HG03045 (cell line): ENCODE data around the gene R3HDM2.

ENCODE experiments used
- ATAC-seq: cut with Tn5 transposase; IDR thresholded peaks from one replicate; pipeline ENCODE4 v1.9.1; 2021; ENCODE audit warnings: mild to moderate bottlenecking, moderate library complexity; ENCODE audit not compliant: unreplicated experiment

The R3HDM2 gene

DNA sequence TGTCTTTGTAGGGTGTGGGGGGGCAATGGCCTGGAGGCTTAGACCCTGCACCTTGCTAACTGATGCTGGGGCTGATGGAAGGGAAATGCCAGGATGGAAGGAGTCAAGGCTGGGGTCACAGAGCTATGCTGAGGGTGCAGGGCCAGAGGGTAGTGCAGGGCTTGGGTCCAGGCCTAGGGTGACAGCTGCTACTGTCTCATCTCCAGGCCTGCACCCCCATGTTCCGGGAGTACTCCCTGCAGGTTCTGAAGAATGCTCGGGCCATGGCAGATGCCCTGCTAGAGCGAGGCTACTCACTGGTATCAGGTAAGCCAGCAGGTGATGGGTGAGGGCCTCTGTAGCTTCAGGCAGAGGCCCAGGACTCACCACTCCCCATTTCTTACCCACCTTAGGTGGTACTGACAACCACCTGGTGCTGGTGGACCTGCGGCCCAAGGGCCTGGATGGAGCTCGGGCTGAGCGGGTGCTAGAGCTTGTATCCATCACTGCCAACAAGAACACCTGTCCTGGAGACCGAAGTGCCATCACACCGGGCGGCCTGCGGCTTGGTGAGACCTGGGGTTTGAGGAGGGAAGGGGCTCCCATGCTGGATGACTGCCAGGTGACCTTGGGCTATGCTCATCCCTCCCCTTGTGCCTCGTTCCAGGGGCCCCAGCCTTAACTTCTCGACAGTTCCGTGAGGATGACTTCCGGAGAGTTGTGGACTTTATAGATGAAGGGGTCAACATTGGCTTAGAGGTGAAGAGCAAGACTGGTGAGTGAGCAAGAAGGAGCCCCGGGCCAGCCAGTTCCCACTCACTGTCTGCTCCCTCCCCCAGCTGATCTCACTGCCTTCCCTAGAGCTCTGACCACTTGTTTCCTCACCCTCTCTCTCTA lies 197.2 kb downstream of the R3HDM2 start:
- no peak for ATAC-seq

DNA sequence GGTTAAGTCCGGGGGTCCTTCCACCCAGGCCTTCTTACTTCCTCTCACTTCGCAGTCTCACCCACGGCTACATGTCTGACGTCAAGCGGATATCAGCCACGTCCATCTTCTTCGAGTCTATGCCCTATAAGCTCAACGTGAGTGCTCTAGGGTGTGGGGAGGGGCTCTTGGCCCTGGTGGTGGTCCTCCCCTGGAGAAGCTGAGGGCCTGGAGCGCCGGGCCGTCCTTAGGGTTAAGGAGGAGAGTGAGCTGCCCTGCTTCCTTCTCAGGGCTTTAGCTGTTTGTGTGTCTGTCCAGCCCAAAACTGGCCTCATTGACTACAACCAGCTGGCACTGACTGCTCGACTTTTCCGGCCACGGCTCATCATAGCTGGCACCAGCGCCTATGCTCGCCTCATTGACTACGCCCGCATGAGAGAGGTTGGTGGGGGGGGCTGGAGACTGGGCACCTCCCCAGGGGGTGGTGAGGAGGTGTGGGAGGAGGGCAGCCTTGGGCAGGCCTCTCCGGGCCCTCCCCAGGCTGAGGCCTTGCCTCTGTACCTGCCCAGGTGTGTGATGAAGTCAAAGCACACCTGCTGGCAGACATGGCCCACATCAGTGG lies 198.6 kb downstream of the R3HDM2 start:
- no peak for ATAC-seq

DNA sequence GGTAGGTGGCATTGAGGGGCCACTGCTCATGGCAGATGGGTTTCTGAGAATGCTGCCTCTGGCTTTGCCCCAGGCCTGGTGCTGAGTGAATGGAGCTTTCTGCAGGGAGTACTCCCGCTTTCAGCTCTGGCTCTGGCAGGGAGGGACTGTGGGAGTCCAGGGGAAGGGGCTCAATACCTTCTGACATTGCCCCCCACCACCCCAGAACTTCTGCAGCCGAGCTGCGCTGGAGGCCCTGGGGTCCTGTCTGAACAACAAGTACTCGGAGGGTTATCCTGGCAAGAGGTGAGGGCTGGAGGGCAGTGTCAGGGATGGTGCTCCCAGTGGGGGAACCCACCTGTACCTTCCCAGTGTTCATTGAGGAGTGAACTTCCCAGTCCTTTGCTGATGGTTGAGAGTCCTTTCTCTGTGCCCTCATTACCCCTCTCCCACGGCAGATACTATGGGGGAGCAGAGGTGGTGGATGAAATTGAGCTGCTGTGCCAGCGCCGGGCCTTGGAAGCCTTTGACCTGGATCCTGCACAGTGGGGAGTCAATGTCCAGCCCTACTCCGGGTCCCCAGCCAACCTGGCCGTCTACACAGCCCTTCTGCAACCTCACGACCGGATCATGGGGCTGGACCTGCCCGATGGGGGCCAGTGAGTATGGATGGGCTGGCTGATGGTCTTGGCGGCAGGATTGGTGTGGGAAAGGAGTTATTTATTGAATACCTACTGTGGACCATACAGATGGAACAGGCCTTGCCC lies 199.4 kb downstream of the R3HDM2 start:
- no peak for ATAC-seq

GRCh38 chr12:57230381-57231155 lies 200.3 kb downstream of the R3HDM2 start:
- ATAC-seq, result no peak

- ATAC-seq, result peak; percentile 63
These were observed 201.0 kb downstream of the R3HDM2 start, which contains the start of gene SHMT2 for GRCh38 chr12:57229634-57230380. SHMT2 (plus strand) TSS chr12:57229711; CDS start chr12:57229779, 68 bp downstream.

- no peak for ATAC-seq
These were observed 201.7 kb downstream of the R3HDM2 start for GRCh38 chr12:57229046-57229633.

DNA sequence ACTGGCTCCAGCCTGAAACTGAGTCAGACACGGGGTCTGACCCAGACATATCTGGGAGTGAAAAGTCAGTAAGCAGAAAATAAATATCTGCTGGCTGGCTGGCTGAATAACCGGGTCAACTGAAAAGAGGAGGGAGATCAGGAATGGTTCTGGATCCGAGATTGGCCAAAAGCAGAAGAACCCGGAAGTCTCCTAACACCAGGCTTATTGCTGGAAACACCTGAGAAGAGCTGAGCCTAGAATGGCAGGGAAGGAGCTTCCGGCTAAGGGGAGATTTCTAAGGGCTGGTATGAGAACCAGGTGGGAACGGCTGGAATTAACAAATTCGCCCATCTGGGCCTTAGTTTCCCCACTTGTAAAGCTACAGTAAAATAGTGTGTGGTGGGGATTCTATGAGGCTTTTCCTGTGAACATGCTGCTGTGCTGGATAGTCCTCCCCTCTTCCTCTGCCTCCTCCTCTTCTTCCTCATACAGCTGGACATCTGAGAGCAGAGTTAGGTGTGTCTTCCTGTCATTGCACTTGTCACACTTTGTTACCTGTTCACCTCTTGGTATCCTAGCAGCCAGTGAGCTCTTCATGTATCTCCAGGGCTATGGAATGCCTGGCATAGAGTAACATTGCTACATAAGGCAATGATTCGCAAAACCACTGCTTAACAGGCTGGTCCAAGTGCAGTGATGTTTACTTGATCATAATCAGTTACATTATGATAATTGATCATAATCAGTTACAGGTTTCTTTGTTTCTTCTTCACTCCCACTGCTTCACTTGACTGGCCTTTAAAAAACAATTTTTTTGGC lies 203.3 kb downstream of the R3HDM2 start:
- no peak for ATAC-seq

DNA sequence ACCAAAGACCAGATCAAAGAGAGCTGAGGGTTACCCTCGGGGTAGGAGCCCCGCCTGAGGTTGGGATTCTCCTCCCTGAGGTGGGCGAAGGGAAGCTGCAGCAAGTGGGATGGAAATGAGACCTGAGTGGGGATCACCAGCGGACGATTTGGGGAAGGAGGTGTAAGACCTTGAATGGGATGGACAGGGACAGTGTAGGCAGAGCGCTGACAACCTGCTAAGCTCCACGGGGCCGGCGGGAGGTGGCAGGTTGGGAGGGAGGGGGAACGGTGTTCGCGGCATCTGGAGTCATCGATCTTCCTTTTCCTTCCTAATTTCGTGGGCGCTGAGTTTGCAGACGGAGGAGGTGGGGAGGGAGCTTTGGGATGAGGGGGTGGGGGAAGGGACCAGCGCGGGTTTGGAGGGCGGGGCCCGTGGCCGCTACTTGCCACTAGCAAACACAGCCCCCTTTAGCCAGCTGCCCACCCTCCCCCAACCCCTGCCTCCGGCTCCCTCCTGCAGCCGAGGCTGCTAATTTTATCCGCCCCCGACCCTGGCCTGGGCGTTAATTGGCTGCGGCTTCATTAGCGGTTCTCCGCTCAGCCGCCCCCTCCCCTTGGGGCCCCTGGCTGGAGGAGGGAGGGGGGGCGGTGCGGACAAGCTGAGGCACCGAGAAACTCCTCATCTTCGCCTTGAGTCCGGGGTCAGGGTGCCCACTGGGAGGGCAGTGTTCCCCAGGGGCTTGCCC lies 204.1 kb downstream of the R3HDM2 start:
- no peak for ATAC-seq

DNA sequence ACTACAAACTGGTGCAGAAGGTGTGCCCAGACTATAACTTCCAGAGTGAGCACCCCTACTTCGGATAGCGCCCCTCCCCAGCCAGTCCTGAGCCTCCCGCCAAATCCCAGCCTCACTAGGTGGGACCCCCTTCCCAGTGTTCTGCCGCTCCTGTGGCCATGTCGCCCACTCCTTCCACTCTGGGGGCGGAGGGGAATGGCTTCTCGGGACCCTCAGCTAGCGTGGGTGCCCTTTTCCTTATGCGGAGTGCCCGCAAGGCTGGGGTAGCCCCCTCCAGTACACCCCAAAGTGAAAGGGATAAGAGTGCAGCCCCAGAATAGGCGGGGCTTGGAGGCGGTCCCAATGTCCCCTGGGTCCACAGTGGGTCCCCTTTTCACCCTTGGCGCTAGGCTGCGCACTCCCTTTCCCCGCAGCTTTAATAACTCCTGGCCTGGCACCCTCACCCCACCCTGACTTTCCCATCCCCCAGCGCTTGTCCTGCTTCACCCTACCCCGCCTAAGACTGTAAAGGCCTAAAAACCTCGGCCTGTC lies 205.1 kb downstream of the R3HDM2 start:
- ATAC-seq, result no peak

- ATAC-seq, result no peak
These were observed 205.7 kb downstream of the R3HDM2 start for GRCh38 chr12:57224973-57225679.

GRCh38 chr12:57224278-57224972 lies 206.4 kb downstream of the R3HDM2 start:
- no peak for ATAC-seq

DNA sequence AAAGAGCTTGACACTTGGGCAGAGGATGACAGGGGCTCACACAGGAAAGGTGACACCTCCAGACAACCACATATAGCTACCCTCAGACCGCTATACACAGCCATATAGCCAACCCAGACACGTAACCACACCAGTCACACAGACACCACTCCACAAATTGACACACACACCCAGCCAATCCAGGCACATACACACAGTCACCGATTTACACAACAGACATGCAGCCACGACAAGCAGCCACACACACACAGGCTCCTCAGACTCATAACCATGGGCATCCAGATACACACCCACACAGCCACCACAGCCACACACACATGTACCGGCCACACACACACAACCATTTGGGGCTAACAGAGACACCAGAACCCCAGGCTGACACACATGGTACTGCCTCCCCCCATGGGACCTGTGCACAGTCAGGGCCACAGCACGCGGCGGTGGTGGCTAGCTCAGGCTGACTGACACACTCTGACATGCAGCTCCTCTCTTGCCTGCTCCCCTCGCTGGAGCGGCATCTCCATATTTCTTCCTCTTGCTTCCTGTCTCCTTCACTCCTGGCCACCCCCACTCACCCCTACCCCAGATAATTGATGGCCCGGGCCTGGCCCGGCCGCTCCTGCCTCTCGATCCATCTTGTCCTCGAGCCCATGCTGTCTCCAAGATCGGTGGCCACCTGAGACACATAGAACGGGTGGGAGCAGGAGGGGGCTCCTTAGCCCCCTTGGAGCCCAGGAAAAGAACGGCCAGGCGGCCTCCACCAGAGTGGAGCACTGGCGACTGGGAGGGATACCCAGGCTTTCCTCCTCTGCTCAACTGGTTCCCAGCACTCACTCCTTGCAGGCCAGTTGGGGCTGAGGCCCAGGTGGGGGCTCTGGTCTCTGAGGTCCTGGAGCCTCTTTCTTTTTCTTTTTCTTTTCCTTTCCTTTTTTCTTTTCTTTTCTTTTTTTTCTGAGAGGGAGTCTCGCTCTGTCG lies 207.4 kb downstream of the R3HDM2 start:
- ATAC-seq, result no peak

DNA sequence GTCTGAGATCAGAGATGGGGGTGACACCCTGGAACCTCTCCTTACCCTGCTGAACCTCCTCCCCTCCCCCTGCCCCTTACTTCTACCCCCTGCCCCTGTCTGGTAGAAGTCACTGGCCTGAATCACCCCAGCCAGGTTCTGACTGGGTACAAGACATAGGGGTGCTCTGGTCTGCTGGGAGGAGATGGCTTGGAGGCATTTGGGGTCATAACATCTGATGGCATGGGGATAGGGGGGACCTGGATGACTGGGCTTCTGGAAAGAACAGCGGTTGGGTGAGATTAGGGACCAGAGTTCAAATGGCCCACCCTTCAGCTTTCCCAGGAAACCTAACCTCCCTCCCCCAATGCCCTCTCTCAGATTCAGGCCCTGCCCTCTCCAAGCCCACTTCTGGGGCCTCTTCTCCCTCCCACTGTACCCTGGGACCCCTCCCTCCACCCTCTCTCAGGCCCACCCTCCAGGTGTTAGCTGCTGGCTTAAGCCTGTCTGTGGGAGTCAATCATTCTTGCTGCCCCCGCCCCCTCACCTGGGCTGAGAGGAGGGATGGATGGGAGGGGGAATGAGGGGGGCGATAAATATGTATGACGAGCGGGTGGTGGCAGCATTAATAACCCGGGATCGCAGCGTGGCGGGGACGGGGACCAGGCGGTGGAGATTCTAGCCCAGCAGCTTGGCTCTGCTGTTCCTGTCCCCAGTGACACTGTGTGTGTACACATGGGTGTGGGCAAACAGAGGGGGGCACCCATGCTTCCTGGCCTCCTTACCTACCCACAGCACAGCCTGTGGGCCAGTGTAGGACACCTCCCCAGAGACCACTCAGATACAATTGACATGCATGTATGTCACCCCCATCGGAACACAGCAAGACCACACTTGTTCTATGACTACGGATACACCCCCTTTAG lies 208.3 kb downstream of the R3HDM2 start:
- no peak for ATAC-seq

DNA sequence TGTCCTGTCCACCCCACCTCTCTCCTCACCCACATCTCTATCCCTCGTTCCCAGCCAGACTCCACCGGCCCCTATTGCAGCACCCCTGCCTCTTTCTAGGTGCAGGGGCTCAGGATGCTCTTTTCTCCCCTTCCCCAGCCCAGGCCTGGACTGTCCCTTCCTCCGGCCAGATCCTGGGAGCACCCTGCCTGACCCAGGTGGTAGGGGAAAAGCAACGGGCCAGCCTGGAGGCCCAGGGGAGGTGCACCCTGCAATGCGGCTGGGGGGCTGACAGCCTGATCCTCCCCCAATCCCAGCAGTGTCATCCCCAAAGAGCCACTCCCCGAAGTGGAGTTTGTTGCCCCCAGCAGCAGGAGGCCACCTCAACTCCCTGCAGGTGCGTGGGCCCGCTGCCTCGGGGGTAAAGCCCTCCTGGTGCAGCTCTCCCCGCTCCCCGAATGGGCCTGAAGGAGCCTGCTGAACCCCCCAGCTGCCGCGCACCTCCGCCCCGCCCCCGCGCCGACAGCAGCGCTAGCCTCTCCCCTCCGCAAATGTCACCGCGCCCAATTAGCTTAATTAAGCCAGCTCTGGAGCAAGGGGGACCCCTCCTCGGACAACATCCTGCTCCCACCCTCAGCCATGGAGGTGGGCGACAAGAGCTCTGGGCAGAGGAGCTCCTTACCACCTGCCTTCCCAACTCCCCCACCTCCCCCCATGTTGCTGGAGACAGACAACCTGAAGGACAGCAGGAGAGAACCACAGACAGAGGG lies 209.5 kb downstream of the R3HDM2 start:
- ATAC-seq, result no peak
